A673 (cell line): Measurements from ENCODE around the gene TMEM26. TPM values are rescaled to one million over a fixed set of nuclear protein-coding genes. Genes with fewer than 3 reads are reported as not detected.

ENCODE experiments used
- BruUV-seq: library from RNA; stranded (reverse); fragments of 400-500 nt; replicated peaks from 2 replicates; lab custom pipeline; 2021; lab: Mats Ljungman, UMichigan
- CTCF ChIA-PET: fragments of 300-600 bp; sonication (Branson Sonifier 250); formaldehyde crosslinking; loops from one replicate; lab custom pipeline; 2022; ENCODE audit warnings: antibody characterized with exemption; lab: Charles Lee
- POLR2A ChIA-PET: fragments of 300-600 bp; sonication (Branson Sonifier 250); formaldehyde crosslinking; loops from one replicate; lab custom pipeline; 2022; ENCODE audit warnings: antibody characterized with exemption; ENCODE audit not compliant: low non-redundant PET; lab: Charles Lee
- DNase-seq: peaks from one replicate; pipeline ENCODE4 v3.0.0-alpha.2; 2015; ENCODE audit warnings: low spot score
- H3K27ac ChIP-seq: fragments of 200-600 bp; sonication (generic); 2 replicates; pipeline ENCODE4 v1.5.1; 2016; ENCODE audit warnings: mixed run types, low read depth, mild to moderate bottlenecking, mixed read lengths, antibody characterized with exemption, low read length; ENCODE audit not compliant: poor library complexity, severe bottlenecking
- H3K27me3 ChIP-seq: fragments of 200-600 bp; sonication (generic); replicated peaks from 2 replicates; pipeline ENCODE4 v1.6.1; 2017; ENCODE audit warnings: mixed run types, low read depth, mild to moderate bottlenecking, mixed read lengths, antibody characterized with exemption, low read length; ENCODE audit not compliant: insufficient read depth, poor library complexity
- H3K36me3 ChIP-seq: fragments of 200-600 bp; sonication (generic); 2 replicates; pipeline ENCODE4 v1.6.1; 2016; ENCODE audit warnings: mixed run types, mild to moderate bottlenecking, mixed read lengths, antibody characterized with exemption, low read length; ENCODE audit not compliant: insufficient read depth, poor library complexity, severe bottlenecking
- H3K4me1 ChIP-seq: fragments of 200-600 bp; sonication (generic); 2 replicates; pipeline ENCODE4 v1.6.1; 2017; ENCODE audit warnings: mixed run types, mild to moderate bottlenecking, mixed read lengths, antibody characterized with exemption, low read length; ENCODE audit not compliant: insufficient read depth, poor library complexity, severe bottlenecking
- H3K4me3 ChIP-seq: fragments of 200-600 bp; sonication (generic); 2 replicates; pipeline ENCODE4 v1.5.1; 2016; ENCODE audit warnings: low read depth, mixed run types, mild to moderate bottlenecking, mixed read lengths, low read length; ENCODE audit not compliant: poor library complexity, severe bottlenecking
- H3K9me3 ChIP-seq: fragments of 200-600 bp; sonication (generic); 2 replicates; pipeline ENCODE4 v1.6.1; 2016; ENCODE audit warnings: mixed run types, low read depth, mild to moderate bottlenecking, mixed read lengths, antibody characterized with exemption, low read length; ENCODE audit not compliant: poor library complexity, severe bottlenecking
- CTCF ChIP-seq: fragments of 300-800, 200-600 bp; sonication (generic); conservative IDR thresholded peaks from 2 replicates; pipeline ENCODE4 v1.5.1; 2017; ENCODE audit warnings: low read depth, mild to moderate bottlenecking, antibody characterized with exemption, low read length, moderate library complexity, mixed read lengths
- EZH2 ChIP-seq: fragments of 200-600 bp; sonication (generic); IDR thresholded peaks from 2 replicates; pipeline ENCODE4 v1.6.1; 2017; ENCODE audit warnings: borderline replicate concordance, low read depth, mild to moderate bottlenecking, mixed read lengths, antibody characterized with exemption, low read length; ENCODE audit not compliant: poor library complexity, severe bottlenecking
- intact Hi-C: fragments of 100-400 bp; cut with micrococcal nuclease; formaldehyde crosslinking; loops from one replicate; pipeline ENCODE4 v1.10.0; 2022; ENCODE audit not compliant: unreplicated experiment
- total RNA-seq: library from RNA; stranded (reverse); gene quantifications from 2 replicates; pipeline ENCODE4 v1.2.3, GENCODE V29; 2021

Gene TMEM26
- total RNA-seq, 1 experiment from 2014 or later = not detected

DNA sequence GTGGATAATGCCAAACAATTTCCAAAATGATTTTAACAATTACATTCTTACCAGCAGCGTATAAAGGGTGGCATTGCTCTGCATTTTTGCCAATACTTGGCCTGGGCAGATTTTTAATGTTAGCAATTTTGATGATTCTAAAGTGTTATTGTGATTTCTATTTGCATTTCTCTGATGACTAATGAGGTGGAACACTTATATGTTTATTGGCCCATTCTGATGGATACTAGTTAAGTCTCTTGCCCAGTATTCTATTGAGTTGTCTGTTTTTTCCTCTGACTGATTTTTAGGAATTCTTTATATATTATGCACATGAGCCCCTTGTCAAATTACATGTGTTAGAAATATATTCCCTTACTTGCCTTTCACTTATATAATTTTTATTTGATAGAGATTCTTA, 86.8 kb downstream of the TMEM26 start:
- H3K9me3 ChIP-seq = no peaks in the 10 kb centered on the region
- BruUV-seq = no TSS peak

DNA sequence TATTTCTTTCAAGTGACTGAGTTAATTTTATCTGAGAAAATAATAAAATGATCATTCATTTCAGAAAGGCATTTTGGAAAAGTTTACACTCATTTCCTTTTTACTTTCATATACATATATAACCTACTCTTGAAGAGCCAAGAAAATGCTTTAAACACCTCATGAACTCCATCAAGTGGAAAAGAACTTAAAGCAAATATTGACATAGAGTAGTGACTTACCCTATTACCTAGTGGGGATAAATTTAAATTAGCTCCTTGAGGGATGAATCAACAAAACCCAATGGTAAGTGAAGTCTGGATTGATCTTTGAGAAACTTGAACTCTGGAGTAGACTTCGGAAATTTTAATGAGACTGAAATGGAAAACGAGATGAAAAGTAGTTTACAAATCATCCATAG, 88.6 kb downstream of the TMEM26 start:
- BruUV-seq = no TSS peak
- H3K4me3 ChIP-seq = no peak overlapping the region
- H3K27me3 ChIP-seq = no peaks in the 10 kb centered on the region
- H3K27ac ChIP-seq = no peak overlapping the region
- intact Hi-C loops = no loop called here
- DNase-seq = no peak
- POLR2A ChIA-PET = no interaction called here
- TF ChIP-seq EZH2 = no peak
- no peak for TF ChIP-seq CTCF
- H3K4me1 ChIP-seq = no peaks in the 10 kb centered on the region
- no peaks in the 10 kb centered on the region for H3K36me3 ChIP-seq
- CTCF ChIA-PET = no interaction called here
- no peaks in the 10 kb centered on the region for H3K9me3 ChIP-seq

More for the DNA sequence above, 86.8 kb downstream of the TMEM26 start:
- Histone ChIP-seq H3K27ac (no peak overlapping the region), H3K4me3 (no peak overlapping the region), H3K4me1 (no peaks in the 10 kb centered on the region), H3K36me3 (no peaks in the 10 kb centered on the region), H3K27me3 (no peaks in the 10 kb centered on the region)
- intact Hi-C loops = no loop called here
- ChIA-PET CTCF (no interaction called here), POLR2A (no interaction called here)
- DNase-seq = no peak
- TF ChIP-seq EZH2 (no peak), CTCF (no peak)

- CTCF ChIA-PET = interaction anchor here (0.5 kb wide), 1 partner anchor 388 kb away, joined by 10 read pairs; no protein-coding TSS in a partner anchor
- Histone ChIP-seq H3K4me1 (no peaks in the 10 kb centered on the region), H3K27me3 (no peaks in the 10 kb centered on the region), H3K36me3 (no peaks in the 10 kb centered on the region), H3K9me3 (no peaks in the 10 kb centered on the region), H3K27ac (no peak overlapping the region), H3K4me3 (no peak overlapping the region)
- no TSS peak for BruUV-seq
- intact Hi-C loops = no loop called here
- TF ChIP-seq EZH2 (no peak), CTCF (no peak)
- DNase-seq = no peak
- POLR2A ChIA-PET = no interaction called here
Observed at GRCh38 chr10:61363006-61363405, 90.2 kb downstream of the TMEM26 start.
